ENCODE measurements around the gene SFSWAP.

- TF ChIP-seq CTCF (IDR thresholded peaks at IDR 0.05) (no peak), POLR2A (IDR thresholded peaks at IDR 0.05) (no peak)
Observed at GRCh38 chr12:131845121-131845520, 134.2 kb downstream of the SFSWAP start.

Data from testis (tissue), 2 donors.